ENCODE results near the gene ENPP6. TPM values are rescaled to one million over a fixed set of nuclear protein-coding genes. Genes with fewer than 3 reads are reported as not detected.

The ENPP6 gene
- total and polyA plus RNA-seq, 2 experiments from 2014 or later = 0.11 TPM; not detected in 1

DNA sequence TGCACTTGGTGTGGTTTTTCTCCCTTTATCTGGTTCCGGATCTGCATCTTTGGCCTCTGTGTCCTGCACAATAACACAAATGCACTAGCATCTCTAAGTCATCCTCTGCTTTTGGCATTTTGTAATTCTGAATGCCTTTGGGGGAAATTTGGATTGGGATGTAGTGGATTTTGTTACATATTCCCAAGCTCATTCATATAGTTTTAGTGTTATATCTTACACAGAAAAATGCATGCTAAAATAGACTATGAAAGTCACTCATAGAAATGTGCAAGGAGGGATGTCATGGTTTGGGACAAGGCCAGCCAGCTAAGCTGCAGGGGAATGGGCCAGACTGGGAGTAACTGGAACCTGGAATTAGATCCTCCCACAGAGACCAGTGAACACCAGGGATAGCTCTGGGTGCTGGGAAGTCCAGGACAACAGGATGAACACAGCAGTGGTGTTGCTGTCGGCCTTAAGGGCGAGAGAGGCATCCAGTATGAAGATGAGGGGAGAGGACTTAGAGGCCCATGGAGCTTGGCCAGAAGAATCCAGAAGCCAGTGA, 20.1 kb downstream of the ENPP6 start (continued):
- TF ChIP-seq, protein P1, sequence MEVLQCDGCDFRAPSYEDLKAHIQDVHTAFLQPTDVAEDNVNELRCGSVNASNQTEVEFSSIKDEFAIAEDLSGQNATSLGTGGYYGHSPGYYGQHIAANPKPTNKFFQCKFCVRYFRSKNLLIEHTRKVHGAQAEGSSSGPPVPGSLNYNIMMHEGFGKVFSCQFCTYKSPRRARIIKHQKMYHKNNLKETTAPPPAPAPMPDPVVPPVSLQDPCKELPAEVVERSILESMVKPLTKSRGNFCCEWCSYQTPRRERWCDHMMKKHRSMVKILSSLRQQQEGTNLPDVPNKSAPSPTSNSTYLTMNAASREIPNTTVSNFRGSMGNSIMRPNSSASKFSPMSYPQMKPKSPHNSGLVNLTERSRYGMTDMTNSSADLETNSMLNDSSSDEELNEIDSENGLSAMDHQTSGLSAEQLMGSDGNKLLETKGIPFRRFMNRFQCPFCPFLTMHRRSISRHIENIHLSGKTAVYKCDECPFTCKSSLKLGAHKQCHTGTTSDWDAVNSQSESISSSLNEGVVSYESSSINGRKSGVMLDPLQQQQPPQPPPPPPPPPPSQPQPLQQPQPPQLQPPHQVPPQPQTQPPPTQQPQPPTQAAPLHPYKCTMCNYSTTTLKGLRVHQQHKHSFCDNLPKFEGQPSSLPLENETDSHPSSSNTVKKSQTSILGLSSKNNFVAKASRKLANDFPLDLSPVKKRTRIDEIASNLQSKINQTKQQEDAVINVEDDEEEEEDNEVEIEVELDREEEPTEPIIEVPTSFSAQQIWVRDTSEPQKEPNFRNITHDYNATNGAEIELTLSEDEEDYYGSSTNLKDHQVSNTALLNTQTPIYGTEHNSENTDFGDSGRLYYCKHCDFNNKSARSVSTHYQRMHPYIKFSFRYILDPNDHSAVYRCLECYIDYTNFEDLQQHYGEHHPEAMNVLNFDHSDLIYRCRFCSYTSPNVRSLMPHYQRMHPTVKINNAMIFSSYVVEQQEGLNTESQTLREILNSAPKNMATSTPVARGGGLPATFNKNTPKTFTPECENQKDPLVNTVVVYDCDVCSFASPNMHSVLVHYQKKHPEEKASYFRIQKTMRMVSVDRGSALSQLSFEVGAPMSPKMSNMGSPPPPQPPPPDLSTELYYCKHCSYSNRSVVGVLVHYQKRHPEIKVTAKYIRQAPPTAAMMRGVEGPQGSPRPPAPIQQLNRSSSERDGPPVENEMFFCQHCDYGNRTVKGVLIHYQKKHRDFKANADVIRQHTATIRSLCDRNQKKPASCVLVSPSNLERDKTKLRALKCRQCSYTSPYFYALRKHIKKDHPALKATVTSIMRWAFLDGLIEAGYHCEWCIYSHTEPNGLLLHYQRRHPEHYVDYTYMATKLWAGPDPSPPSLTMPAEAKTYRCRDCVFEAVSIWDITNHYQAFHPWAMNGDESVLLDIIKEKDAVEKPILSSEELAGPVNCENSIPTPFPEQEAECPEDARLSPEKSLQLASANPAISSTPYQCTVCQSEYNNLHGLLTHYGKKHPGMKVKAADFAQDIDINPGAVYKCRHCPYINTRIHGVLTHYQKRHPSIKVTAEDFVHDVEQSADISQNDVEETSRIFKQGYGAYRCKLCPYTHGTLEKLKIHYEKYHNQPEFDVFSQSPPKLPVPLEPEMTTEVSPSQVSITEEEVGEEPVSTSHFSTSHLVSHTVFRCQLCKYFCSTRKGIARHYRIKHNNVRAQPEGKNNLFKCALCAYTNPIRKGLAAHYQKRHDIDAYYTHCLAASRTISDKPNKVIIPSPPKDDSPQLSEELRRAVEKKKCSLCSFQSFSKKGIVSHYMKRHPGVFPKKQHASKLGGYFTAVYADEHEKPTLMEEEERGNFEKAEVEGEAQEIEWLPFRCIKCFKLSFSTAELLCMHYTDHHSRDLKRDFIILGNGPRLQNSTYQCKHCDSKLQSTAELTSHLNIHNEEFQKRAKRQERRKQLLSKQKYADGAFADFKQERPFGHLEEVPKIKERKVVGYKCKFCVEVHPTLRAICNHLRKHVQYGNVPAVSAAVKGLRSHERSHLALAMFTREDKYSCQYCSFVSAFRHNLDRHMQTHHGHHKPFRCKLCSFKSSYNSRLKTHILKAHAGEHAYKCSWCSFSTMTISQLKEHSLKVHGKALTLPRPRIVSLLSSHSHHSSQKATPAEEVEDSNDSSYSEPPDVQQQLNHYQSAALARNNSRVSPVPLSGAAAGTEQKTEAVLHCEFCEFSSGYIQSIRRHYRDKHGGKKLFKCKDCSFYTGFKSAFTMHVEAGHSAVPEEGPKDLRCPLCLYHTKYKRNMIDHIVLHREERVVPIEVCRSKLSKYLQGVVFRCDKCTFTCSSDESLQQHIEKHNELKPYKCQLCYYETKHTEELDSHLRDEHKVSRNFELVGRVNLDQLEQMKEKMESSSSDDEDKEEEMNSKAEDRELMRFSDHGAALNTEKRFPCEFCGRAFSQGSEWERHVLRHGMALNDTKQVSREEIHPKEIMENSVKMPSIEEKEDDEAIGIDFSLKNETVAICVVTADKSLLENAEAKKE (CRISPR knock-in tag; IDR thresholded peaks at IDR 0.05) = no peak
- TF ChIP-seq, protein P2, sequence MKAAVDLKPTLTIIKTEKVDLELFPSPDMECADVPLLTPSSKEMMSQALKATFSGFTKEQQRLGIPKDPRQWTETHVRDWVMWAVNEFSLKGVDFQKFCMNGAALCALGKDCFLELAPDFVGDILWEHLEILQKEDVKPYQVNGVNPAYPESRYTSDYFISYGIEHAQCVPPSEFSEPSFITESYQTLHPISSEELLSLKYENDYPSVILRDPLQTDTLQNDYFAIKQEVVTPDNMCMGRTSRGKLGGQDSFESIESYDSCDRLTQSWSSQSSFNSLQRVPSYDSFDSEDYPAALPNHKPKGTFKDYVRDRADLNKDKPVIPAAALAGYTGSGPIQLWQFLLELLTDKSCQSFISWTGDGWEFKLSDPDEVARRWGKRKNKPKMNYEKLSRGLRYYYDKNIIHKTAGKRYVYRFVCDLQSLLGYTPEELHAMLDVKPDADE (IDR thresholded peaks at IDR 0.05) = no peak
- TF ChIP-seq EZH2 (IDR thresholded peaks at IDR 0.05; ENCODE audit: low read depth, unreplicated experiment) = no peak
- TF ChIP-seq CREB1 (CRISPR knock-in tag; IDR thresholded peaks at IDR 0.05; ENCODE audit: low read depth) = no peak
- TF ChIP-seq NANOG (IDR thresholded peaks at IDR 0.05; ENCODE audit: borderline replicate concordance) = no peak
- no peak for TF ChIP-seq STAT1 (IDR thresholded peaks at IDR 0.05; ENCODE audit: unreplicated experiment)
- TF ChIP-seq, protein P3, sequence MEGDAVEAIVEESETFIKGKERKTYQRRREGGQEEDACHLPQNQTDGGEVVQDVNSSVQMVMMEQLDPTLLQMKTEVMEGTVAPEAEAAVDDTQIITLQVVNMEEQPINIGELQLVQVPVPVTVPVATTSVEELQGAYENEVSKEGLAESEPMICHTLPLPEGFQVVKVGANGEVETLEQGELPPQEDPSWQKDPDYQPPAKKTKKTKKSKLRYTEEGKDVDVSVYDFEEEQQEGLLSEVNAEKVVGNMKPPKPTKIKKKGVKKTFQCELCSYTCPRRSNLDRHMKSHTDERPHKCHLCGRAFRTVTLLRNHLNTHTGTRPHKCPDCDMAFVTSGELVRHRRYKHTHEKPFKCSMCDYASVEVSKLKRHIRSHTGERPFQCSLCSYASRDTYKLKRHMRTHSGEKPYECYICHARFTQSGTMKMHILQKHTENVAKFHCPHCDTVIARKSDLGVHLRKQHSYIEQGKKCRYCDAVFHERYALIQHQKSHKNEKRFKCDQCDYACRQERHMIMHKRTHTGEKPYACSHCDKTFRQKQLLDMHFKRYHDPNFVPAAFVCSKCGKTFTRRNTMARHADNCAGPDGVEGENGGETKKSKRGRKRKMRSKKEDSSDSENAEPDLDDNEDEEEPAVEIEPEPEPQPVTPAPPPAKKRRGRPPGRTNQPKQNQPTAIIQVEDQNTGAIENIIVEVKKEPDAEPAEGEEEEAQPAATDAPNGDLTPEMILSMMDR (conservative IDR thresholded peaks at IDR 0.05; ENCODE audit: low read depth in 2 of 2) = no peak
- no peak for TF ChIP-seq JUNB (IDR thresholded peaks at IDR 0.05; ENCODE audit: unreplicated experiment)
